Activated CD8-positive, alpha-beta memory T cell treated with anti-CD3 and anti-CD28 coated beads, Interleukin-2, amount 50 U/mL, for 4 hours (primary cell): ENCODE results near the gene FUT8.

Experiments used
- DNase-seq: peaks from one replicate; pipeline ENCODE4 v3.0.0-alpha.2; 2020

The FUT8 gene

GRCh38 chr14:65723348-65723747 lies 310.8 kb downstream of the FUT8 start:
- no peak for DNase-seq

GRCh38 chr14:65728604-65729003 lies 316.1 kb downstream of the FUT8 start:
- DNase-seq = no peak

GRCh38 chr14:65729566-65729965 lies 317.0 kb downstream of the FUT8 start:
- DNase-seq = no peak

GRCh38 chr14:65731933-65732506 lies 319.5 kb downstream of the FUT8 start:
- DNase-seq = no peak

- DNase-seq = no peak
Observed at GRCh38 chr14:65738339-65738738, 325.8 kb downstream of the FUT8 start.

GRCh38 chr14:65745396-65746190 lies 333.1 kb downstream of the FUT8 start:
- no peak for DNase-seq

- no peak for DNase-seq
Observed at GRCh38 chr14:65748796-65749195, 336.3 kb downstream of the FUT8 start.

GRCh38 chr14:65749287-65749686 lies 336.8 kb downstream of the FUT8 start:
- no peak for DNase-seq

- DNase-seq = no peak
Observed at GRCh38 chr14:65750906-65751305, 338.4 kb downstream of the FUT8 start.

GRCh38 chr14:65751510-65751909 lies 339.0 kb downstream of the FUT8 start:
- no peak for DNase-seq

- DNase-seq = no peak
Observed at GRCh38 chr14:65753061-65753460, 340.5 kb downstream of the FUT8 start.

- no peak for DNase-seq
Observed at GRCh38 chr14:65755331-65755730, 342.8 kb downstream of the FUT8 start.

GRCh38 chr14:65756880-65757279 lies 344.4 kb downstream of the FUT8 start:
- no peak for DNase-seq

- DNase-seq = no peak
Observed at GRCh38 chr14:65769151-65769550, 356.6 kb downstream of the FUT8 start.

GRCh38 chr14:65770681-65771080 lies 358.2 kb downstream of the FUT8 start:
- no peak for DNase-seq

GRCh38 chr14:65771271-65771670 lies 358.7 kb downstream of the FUT8 start:
- DNase-seq = no peak

- DNase-seq = no peak
Observed at GRCh38 chr14:65772466-65772865, 359.9 kb downstream of the FUT8 start.

- DNase-seq = no peak
Observed at GRCh38 chr14:65772921-65773574, 360.5 kb downstream of the FUT8 start.

- no peak for DNase-seq
Observed at GRCh38 chr14:65774041-65774440, 361.5 kb downstream of the FUT8 start.

- no peak for DNase-seq
Observed at GRCh38 chr14:65776193-65776852, 363.8 kb downstream of the FUT8 start.

GRCh38 chr14:65780566-65780965 lies 368.0 kb downstream of the FUT8 start:
- DNase-seq = no peak

- DNase-seq = no peak
Observed at GRCh38 chr14:65783101-65783500, 370.6 kb downstream of the FUT8 start.

- no peak for DNase-seq
Observed at GRCh38 chr14:65783576-65783975, 371.0 kb downstream of the FUT8 start.

- no peak for DNase-seq
Observed at GRCh38 chr14:65784574-65784973, 372.0 kb downstream of the FUT8 start.
